Measurements from ENCODE around the gene IRF2BP2. TPM values are rescaled to one million over a fixed set of nuclear protein-coding genes. Genes with fewer than 3 reads are reported as not detected.

IRF2BP2 gene
- total and polyA plus RNA-seq, 2 of the 13 experiments (the other 11 are each of a cell fraction or from before 2014, with no cell fraction given) = 140 to 147 TPM

- TF ChIP-seq, protein P1, sequence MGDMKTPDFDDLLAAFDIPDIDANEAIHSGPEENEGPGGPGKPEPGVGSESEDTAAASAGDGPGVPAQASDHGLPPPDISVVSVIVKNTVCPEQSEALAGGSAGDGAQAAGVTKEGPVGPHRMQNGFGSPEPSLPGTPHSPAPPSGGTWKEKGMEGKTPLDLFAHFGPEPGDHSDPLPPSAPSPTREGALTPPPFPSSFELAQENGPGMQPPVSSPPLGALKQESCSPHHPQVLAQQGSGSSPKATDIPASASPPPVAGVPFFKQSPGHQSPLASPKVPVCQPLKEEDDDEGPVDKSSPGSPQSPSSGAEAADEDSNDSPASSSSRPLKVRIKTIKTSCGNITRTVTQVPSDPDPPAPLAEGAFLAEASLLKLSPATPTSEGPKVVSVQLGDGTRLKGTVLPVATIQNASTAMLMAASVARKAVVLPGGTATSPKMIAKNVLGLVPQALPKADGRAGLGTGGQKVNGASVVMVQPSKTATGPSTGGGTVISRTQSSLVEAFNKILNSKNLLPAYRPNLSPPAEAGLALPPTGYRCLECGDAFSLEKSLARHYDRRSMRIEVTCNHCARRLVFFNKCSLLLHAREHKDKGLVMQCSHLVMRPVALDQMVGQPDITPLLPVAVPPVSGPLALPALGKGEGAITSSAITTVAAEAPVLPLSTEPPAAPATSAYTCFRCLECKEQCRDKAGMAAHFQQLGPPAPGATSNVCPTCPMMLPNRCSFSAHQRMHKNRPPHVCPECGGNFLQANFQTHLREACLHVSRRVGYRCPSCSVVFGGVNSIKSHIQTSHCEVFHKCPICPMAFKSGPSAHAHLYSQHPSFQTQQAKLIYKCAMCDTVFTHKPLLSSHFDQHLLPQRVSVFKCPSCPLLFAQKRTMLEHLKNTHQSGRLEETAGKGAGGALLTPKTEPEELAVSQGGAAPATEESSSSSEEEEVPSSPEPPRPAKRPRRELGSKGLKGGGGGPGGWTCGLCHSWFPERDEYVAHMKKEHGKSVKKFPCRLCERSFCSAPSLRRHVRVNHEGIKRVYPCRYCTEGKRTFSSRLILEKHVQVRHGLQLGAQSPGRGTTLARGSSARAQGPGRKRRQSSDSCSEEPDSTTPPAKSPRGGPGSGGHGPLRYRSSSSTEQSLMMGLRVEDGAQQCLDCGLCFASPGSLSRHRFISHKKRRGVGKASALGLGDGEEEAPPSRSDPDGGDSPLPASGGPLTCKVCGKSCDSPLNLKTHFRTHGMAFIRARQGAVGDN (CRISPR knock-in tag; IDR thresholded peaks at IDR 0.05) = peak; percentile 47
- TF ChIP-seq TCF7 (IDR thresholded peaks at IDR 0.05; ENCODE audit: low read depth) = no peak
These were observed 50.7 kb downstream of the IRF2BP2 start (continued) for GRCh38 chr1:234559152-234559901.

DNA sequence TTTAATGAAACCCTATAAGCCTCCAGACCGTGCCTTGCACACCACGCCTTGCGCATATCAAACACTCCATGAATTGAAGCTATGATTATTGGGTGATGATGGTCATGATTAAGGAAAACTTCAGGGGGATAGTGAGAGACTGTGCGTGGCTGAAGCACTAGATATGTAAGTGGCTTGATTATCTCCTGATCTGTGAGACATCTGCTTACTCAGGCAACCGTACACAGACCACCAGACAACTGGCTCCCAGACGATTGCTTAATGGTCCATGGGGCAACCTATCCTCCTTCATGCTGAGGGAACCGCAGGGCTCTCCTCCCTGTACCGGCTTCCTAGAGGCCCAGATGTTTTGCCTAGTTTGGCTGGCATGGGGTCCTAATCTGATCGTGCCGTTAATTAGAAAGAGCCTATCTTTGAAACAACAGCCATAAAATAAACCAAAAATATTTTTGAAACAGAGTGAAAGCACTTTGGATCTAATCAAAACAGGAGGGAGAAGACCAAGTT lies 51.6 kb downstream of the IRF2BP2 start:
- TF ChIP-seq HNF4A (CRISPR knock-in tag; IDR thresholded peaks at IDR 0.05) (0 out of 2 replicates have a peak, but pooled peaks have one; percentile 12), STAT5B (CRISPR knock-in tag; IDR thresholded peaks at IDR 0.05) (no peak), ZNF414 (CRISPR knock-in tag; IDR thresholded peaks at IDR 0.05) (no peak), CEBPB (IDR thresholded peaks at IDR 0.05; ENCODE audit: borderline replicate concordance, low read depth, low read length) (peak; percentile 74; the same call in 1 of the 2 replicates), CEBPG (CRISPR knock-in tag; IDR thresholded peaks at IDR 0.05) (peak; percentile 66)
- Histone ChIP-seq H3K9me3 (ENCODE audit: low read length) (no peaks in the 10 kb centered on the region), H3K79me2 (ENCODE audit: insufficient read depth, low read length) (no peaks in the 10 kb centered on the region), H2AFZ (ENCODE audit: low read length) (no peak overlapping the region), H3K4me3 (replicated peaks in 1 of 3; ENCODE audit: insufficient read depth in 1 of 3, low read depth in 2 of 3, low read length in 3 of 3) (no peak overlapping the region), H3K27me3 (ENCODE audit: control insufficient read depth in 1 of 2, insufficient read depth in 2 of 2, low read length in 2 of 2) (no peaks in the 10 kb centered on the region), H3K27ac (ENCODE audit: extremely low read length, insufficient read depth, low read length) (no peak overlapping the region), H3K36me3 (replicated peaks in 1 of 2; ENCODE audit: control insufficient read depth in 1 of 2, insufficient read depth in 2 of 2, low read length in 2 of 2) (no peaks in the 10 kb centered on the region), H4K20me1 (ENCODE audit: insufficient read depth, low read length) (no peaks in the 10 kb centered on the region), H3K4me2 (ENCODE audit: low read depth, low read length) (peak overlapping the region; percentile 31; the same call in 1 of the 2 replicates), H3K4me1 (ENCODE audit: insufficient read depth, low read length) (peaks cover 79% of the 10 kb centered on the region), H3K9ac (ENCODE audit: insufficient read depth, low read depth, low read length) (no peak overlapping the region)
- in situ Hi-C loops (cut with HindIII; ENCODE audit: extremely low pct_ligation_motif_present, low pct_unique_long_range_greater_than_20kb) = no loop called here
- 42% methylated on average over 6 of the region's 10 CpGs for WGBS (ENCODE audit: low lambda C conversion rate)
- ATAC-seq = no peak
- intact Hi-C loops (cut with micrococcal nuclease; ENCODE audit: unreplicated experiment) = no loop called here
- no TSS peak for BruUV-seq (replicated peaks)
- FAIRE-seq = no peak
- ChIA-PET CTCF (ENCODE audit: low intra/inter-chr PET ratio, low total read pairs) (no interaction called here), POLR2A (no interaction called here)
- DNase-seq (ENCODE audit: low spot score) = no peak

Data from HepG2 (cell line).